Activated CD8-positive, alpha-beta memory T cell treated with anti-CD3 and anti-CD28 coated beads, Interleukin-2, amount 10 ng/mL, durations not matched to agents 7 days and 5 days (primary cell): ENCODE results near the gene AMBRA1. TPM values are rescaled to one million over a fixed set of nuclear protein-coding genes. Genes with fewer than 3 reads are reported as not detected.

Experiments
- ATAC-seq: fragments of 150-1000 bp; cut with Tn5 transposase; one replicate; pipeline ENCODE4 v1.10.0; 2021; ENCODE audit warnings: moderate library complexity
- CTCF ChIA-PET: fragments of 350-600 bp; sonication (Branson Sonifier 250); formaldehyde crosslinking; loops from one replicate; lab custom pipeline; 2021; ENCODE audit warnings: antibody characterized with exemption; lab: Charles Lee
- DNase-seq: peaks from one replicate; pipeline ENCODE4 v3.0.0-alpha.2; 2020
- H3K27ac Mint-ChIP-seq: one replicate; pipeline ENCODE4 v1.8.0; 2021; ENCODE audit warnings: mild to moderate bottlenecking, mixed read lengths
- H3K27me3 Mint-ChIP-seq: one replicate; pipeline ENCODE4 v1.8.0; 2021; ENCODE audit warnings: mixed read lengths
- H3K36me3 Mint-ChIP-seq: one replicate; pipeline ENCODE4 v1.8.0; 2021; ENCODE audit warnings: mild to moderate bottlenecking, mixed read lengths
- H3K4me1 Mint-ChIP-seq: one replicate; pipeline ENCODE4 v1.8.0; 2021; ENCODE audit warnings: mixed read lengths
- H3K4me3 Mint-ChIP-seq: one replicate; pipeline ENCODE4 v1.8.0; 2021; ENCODE audit warnings: mild to moderate bottlenecking, moderate library complexity, mixed read lengths
- H3K9me3 Mint-ChIP-seq: one replicate; pipeline ENCODE4 v1.8.0; 2022; ENCODE audit warnings: low read depth, mixed read lengths
- total RNA-seq, 2 experiments: library from RNA; stranded (reverse); gene quantifications; one replicate each; pipeline ENCODE4 v1.2.3, GENCODE V29; 2021

Gene AMBRA1
- total RNA-seq, 2 experiments from 2014 or later, result 36.1 to 41.9 TPM

DNA sequence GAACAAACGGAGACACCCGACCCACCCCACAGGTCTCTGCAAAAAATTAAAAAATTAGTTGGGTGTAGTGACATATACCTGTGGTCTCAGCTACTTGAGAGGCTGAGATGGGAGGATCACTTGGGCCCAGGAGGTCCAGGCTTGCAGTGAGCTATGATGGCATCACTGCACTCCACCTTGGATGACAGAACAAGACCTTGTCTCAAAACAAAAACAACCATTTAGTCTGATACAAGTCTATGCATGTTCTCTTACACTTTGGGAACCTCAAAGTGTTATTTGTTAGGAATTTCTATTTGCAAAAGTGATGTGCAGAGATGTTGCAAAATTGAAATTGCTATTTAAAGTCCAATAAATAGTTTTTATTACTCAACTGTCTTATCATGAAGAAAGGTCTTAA, 37.9 kb upstream of the AMBRA1 start:
- Mint-ChIP-seq H3K4me1 (peaks cover 13% of the 10 kb centered on the region), H3K27ac (no peak overlapping the region), H3K4me3 (no peak overlapping the region), H3K9me3 (no peaks in the 10 kb centered on the region), H3K27me3 (no peaks in the 10 kb centered on the region), H3K36me3 (peaks cover 8% of the 10 kb centered on the region)
- ATAC-seq (no peak), DNase-seq (no peak)
- CTCF ChIA-PET, result interaction anchor here (1.1 to 3.4 kb wide), 2 partner anchors 14 to 29 kb away, joined by 4 to 15 read pairs; partner anchors contain the start of genes ATG13 and HARBI1

DNA sequence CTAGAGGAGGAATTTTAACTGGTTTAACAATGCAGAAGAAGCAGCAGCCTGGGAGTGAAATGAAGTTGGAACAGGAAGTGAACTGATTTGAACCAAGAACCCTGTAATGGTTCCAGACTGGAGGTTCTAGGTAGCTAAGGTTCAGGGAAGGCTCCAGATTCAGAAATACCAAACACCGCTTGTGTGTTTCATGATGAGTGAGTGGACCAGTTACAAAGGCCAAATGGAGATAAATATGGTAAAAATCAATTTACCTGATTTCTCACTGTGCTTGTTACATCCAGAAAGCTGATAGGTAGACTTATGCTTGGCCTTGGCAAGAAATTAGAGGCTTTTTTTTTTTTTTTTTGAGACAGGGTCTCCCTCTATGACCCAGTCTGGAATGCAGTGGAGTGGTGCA, 36.4 kb upstream of the AMBRA1 start:
- CTCF ChIA-PET, result interaction anchor here (0.6 to 3.4 kb wide), 3 partner anchors 12 to 324 kb away, joined by 3 to 15 read pairs (median 5); partner anchors contain the start of genes ATG13 and HARBI1
- Mint-ChIP-seq H3K36me3 (peaks cover 13% of the 10 kb centered on the region), H3K27ac (no peak overlapping the region), H3K9me3 (no peaks in the 10 kb centered on the region), H3K4me3 (no peak overlapping the region), H3K27me3 (no peaks in the 10 kb centered on the region), H3K4me1 (peaks cover 13% of the 10 kb centered on the region)
- no peak for DNase-seq
- no peak for ATAC-seq

DNA sequence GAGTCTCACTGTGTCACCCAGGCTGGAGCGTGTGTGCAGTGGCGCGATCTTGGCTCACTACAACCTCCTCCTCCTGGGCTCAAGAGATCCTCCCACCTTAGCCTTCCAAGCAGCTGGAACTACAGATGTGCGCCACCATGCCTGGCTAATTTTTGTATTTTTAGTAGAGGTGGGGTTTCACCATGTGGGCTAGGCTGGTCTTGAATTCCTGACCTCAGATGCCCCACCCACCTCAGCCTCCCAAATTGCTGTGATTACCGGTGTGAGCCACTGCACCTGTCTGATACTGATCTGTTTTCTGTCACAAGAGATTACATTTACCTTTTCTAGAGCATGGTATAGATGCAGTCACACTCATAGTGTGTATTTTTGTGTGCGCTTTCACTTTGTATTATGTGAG, 35.1 kb upstream of the AMBRA1 start:
- no peak overlapping the region for H3K4me3 Mint-ChIP-seq
- no peaks in the 10 kb centered on the region for H3K27me3 Mint-ChIP-seq
- peaks cover 18% of the 10 kb centered on the region for H3K36me3 Mint-ChIP-seq
- CTCF ChIA-PET, result no interaction called here
- peaks cover 13% of the 10 kb centered on the region for H3K4me1 Mint-ChIP-seq
- H3K27ac Mint-ChIP-seq, result no peak overlapping the region
- H3K9me3 Mint-ChIP-seq, result no peaks in the 10 kb centered on the region
- DNase-seq (no peak), ATAC-seq (no peak)

DNA sequence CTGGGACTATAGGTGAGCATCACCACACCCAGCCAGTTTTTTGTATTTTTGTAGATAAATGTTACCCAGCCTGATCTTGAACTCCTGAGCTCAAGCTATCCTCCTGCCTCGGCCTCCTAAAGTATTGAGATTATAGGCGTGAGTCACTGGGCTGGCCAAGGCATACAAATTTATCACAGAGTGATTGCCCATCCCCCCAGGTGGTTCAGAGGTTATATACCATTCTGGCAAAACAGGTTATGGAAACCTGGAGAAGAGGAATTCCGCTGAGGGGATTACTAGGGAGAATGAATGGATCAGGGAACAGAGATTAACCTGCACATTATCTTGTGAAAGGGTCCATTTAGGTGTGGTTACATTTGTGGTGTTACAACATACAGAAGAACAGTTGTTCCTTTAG, 31.6 kb upstream of the AMBRA1 start:
- CTCF ChIA-PET, result no interaction called here
- ATAC-seq, result no peak
- Mint-ChIP-seq H3K4me3 (no peak overlapping the region), H3K9me3 (no peaks in the 10 kb centered on the region), H3K27ac (no peak overlapping the region), H3K36me3 (peaks cover 26% of the 10 kb centered on the region), H3K4me1 (peaks cover 17% of the 10 kb centered on the region), H3K27me3 (no peaks in the 10 kb centered on the region)
- DNase-seq, result no peak

DNA sequence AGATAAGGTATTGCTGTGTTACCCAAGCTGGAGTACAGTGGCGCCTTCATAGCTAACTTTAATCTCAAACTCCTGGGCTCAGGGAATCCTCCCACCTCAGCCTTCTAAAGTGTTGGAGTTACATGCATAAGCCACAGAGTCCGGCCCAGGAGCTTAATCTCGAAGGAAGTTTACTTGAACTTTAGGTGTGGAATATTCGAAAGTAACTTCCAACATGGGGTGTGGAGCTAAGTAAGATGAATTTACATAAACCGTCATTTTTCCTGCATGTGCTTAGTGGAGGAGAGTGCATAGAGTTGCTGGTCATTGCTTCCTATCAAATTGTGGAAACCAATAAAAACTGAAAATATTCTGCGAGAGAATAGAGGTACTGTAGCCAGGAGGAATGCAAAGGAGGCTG, 25.0 kb upstream of the AMBRA1 start:
- CTCF ChIA-PET, result interaction anchor here (1.0 to 4.4 kb wide), 16 partner anchors 12 to 269 kb away, joined by 3 to 35 read pairs (median 10); partner anchors contain the start of genes AMBRA1 and CHRM4

DNA sequence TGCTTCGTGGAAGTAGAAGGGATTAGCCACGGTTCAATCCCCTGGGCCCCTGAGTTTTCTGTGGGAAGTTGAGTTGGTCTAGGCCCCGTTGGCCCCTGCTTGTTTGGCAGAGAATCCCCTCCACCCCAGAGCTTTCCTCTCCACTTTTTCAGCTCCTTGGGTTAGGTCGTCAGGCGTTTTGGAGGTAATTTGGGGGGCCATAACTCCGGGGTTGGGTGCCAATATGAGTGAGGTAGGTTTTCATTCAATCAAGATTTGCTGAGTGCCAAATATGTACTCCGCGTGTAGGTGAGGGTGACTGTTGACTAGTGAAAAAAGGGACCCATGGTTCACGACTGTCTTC, 24.1 kb upstream of the AMBRA1 start:
- CTCF ChIA-PET, result interaction anchor here (0.7 to 4.4 kb wide), 21 partner anchors 11 to 379 kb away, joined by 3 to 35 read pairs (median 7); partner anchors contain the start of genes AMBRA1, ARHGAP1, CHRM4 and ZNF408
- Mint-ChIP-seq H3K27me3 (no peaks in the 10 kb centered on the region), H3K9me3 (no peaks in the 10 kb centered on the region), H3K4me3 (peak overlapping the region; percentile 89), H3K4me1 (peaks cover 43% of the 10 kb centered on the region), H3K27ac (peak overlapping the region; percentile 99), H3K36me3 (peaks cover 13% of the 10 kb centered on the region)
- DNase-seq, result no peak
- no peak for ATAC-seq

More for the DNA sequence above, 25.0 kb upstream of the AMBRA1 start:
- peak overlapping the region; percentile 50 for H3K27ac Mint-ChIP-seq
- no peak for ATAC-seq
- no peaks in the 10 kb centered on the region for H3K27me3 Mint-ChIP-seq
- H3K4me3 Mint-ChIP-seq, result peak overlapping the region; percentile 89
- H3K9me3 Mint-ChIP-seq, result no peaks in the 10 kb centered on the region
- peaks cover 13% of the 10 kb centered on the region for H3K36me3 Mint-ChIP-seq
- DNase-seq, result no peak
- peaks cover 43% of the 10 kb centered on the region for H3K4me1 Mint-ChIP-seq

DNA sequence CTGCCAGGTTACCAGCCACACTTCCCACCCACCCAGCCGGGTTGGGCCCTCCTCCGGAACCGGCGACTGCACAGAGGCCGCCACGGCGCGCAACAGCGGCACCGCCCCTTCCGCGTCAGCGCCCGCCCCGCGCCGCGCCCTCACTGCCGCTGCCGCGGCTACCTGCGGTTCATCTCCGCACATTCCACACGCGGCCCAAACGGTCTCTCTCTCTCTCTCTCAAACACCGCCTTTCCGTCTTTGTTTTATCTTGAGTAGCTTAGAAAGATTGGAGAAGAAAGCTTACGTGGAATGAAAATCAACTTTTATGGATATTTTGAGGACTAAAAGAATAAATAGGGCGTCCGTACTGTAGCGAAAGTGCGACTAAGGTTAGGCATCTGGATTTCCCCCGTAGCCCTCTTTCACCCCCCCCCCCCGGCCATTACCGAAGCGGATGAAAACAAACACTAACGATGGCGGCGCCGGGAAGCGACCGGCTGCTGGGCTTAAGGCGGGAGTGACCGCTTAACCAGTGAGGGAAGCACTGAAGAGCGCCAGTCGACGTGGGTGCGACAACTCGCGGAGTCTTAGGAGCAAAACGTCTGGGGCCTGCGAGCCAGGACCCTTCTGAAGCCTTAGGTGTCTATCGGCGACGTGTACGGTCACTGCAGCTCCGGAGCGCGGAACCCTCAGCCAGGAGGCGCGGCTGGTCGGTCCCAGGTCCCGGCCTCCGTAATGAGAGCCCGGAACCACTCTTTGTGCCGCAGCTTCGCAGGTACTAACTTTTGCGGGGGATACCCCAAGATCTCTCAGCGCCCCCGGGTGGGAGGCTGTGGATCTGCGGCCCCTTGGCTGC, 23.5 kb upstream of the AMBRA1 start, which contains the start of the genes ATG13 and HARBI1:
Gene ATG13 (plus strand): TSS at position 420 of the 838 bp plus-strand sequence. CDS start 26,739 bp downstream, outside the sequence.
Gene HARBI1 (minus strand): TSS at position 94 of the 838 bp plus-strand sequence. CDS start 990 bp downstream, outside the sequence.
- H3K27ac Mint-ChIP-seq, result peak within 1 kb of the TSS; percentile 99
- ATAC-seq (peak; percentile 97), DNase-seq (peak; percentile 94)
- H3K4me3 Mint-ChIP-seq, result peak within 1 kb of the TSS; percentile 89
- H3K36me3 Mint-ChIP-seq, result peaks cover 8% of the 10 kb centered on the region
- no peaks in the 10 kb centered on the region for H3K9me3 Mint-ChIP-seq
- H3K4me1 Mint-ChIP-seq, result peaks cover 40% of the 10 kb centered on the region
- CTCF ChIA-PET, result interaction anchor here (0.7 to 4.4 kb wide), 23 partner anchors 10 to 451 kb away, joined by 3 to 35 read pairs (median 6); partner anchors contain the start of genes AMBRA1, ARHGAP1, CHRM4 and ZNF408
- H3K27me3 Mint-ChIP-seq, result no peaks in the 10 kb centered on the region

DNA sequence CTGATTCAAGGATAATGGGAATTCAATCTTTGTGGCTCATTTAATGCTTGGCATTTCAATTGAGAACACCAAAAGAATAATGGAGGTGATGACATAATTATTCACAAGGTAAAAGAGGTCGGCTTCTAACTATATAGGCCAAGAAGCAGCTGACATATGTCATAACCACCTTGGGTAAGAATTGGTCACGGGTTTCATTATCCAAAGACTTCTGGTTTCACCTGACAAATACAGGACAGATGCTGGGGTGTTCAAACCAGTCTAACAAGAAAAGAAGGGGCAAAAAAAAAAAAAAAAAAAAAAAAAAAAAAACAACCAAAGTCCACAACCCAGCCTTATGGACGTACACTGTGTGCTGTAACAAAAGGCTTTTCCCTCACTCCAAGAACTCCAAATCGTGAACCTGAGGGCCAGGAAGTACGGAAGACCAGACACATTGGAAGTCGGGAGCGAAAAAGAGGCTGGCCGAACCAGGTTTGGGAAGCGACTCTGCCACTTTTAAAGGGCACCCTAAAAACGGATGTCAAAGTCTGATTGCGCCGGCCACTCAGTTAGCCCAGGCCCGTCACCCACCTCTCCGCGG, 22.8 kb upstream of the AMBRA1 start:
- Mint-ChIP-seq H3K27me3 (no peaks in the 10 kb centered on the region), H3K9me3 (no peaks in the 10 kb centered on the region), H3K36me3 (peaks cover 7% of the 10 kb centered on the region), H3K27ac (peak overlapping the region; percentile 99), H3K4me3 (peak overlapping the region; percentile 89), H3K4me1 (peaks cover 41% of the 10 kb centered on the region)
- DNase-seq (no peak), ATAC-seq (no peak)
- CTCF ChIA-PET, result interaction anchor here (1.0 to 4.4 kb wide), 14 partner anchors 9 to 452 kb away, joined by 3 to 35 read pairs (median 10); partner anchors contain the start of genes ARHGAP1, CHRM4 and ZNF408

DNA sequence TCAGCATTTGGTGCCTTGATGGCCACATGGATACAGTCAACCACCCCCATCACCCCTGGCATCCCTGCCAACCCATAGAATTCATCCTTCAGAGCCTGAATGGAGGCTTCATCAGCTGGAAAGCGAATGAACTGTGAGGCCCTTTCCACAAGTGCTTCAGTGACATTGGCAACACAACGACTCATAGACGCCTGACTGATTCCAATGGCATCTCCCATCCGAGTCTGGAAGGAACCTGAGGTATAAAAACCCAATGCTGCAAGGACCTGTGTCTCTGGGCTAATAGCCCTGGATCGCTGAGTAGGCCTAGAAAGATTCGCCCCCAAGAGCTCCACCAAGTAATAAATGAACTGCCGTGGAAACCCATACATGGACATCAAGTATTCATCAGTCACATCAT, 21.9 kb upstream of the AMBRA1 start:
- Mint-ChIP-seq H3K27me3 (no peaks in the 10 kb centered on the region), H3K4me3 (peak overlapping the region; percentile 89), H3K36me3 (peaks cover 3% of the 10 kb centered on the region), H3K9me3 (no peaks in the 10 kb centered on the region), H3K27ac (no peak overlapping the region), H3K4me1 (peaks cover 36% of the 10 kb centered on the region)
- ATAC-seq (no peak), DNase-seq (no peak)
- CTCF ChIA-PET, result interaction anchor here (1.2 to 4.4 kb wide), 3 partner anchors 51 to 226 kb away, joined by 3 to 35 read pairs (median 15); partner anchors contain the start of gene CHRM4

DNA sequence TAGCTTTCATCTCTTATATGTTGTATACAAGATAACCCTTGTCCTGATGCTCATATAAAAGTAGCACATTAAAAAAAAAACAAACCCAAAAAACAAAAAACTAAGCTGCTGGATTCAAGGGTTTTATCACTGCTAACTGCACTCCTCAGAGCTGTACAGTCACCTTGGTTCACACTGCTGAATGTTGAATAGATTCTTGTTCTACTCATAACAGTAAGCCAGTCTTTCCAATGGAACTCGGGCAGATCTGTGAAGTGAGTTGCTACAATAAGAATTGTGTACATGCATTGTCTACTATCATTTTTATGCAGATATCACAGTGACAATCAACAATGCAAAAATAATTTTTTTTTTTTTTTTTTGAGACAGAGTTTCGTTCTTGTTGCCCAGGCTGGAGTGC, 18.5 kb upstream of the AMBRA1 start:
- no peak overlapping the region for H3K27ac Mint-ChIP-seq
- no peak for DNase-seq
- H3K9me3 Mint-ChIP-seq, result no peaks in the 10 kb centered on the region
- peaks cover 19% of the 10 kb centered on the region for H3K4me1 Mint-ChIP-seq
- H3K27me3 Mint-ChIP-seq, result no peaks in the 10 kb centered on the region
- no peak for ATAC-seq
- H3K36me3 Mint-ChIP-seq, result no peaks in the 10 kb centered on the region
- CTCF ChIA-PET, result interaction anchor here (0.7 to 1.5 kb wide), 6 partner anchors 10 to 228 kb away, joined by 3 to 5 read pairs (median 4); no protein-coding TSS in a partner anchor
- no peak overlapping the region for H3K4me3 Mint-ChIP-seq

DNA sequence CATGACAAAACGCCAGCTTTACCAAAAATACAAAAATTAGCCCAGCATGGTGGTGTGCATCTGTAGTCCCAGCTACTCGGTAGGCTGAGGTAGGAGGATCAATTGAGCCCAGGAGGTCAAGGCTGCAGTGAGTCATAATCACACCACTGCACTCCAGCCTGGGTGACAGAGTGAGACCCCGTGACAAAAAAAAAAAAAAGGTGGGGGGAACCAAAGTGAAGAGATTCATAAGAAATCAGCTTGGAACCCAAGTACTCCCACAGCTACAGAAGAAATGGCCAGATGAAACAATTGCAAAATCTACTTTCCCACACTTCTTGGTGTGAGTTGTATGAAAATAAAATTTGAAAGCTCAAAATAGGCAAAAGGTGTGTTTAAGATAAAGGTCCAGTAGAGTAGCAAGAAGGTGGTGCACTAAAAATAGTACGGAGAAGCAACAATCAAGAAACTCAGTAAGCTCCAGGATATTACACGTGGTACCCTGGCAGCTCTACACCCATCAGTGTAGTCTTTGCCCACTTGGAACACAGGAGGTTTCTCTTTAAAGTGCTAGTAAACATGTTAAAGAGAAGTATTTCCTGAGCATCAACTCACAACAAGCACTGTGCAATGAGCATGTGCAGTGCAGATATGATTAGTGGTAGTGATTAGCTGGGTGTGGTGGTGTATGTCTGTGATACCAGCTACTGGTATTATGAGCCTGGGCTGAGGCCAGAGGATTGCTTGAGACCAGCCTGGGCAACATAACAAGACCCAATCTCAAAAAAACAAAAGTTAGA, 17.9 kb upstream of the AMBRA1 start:
- peaks cover 19% of the 10 kb centered on the region for H3K4me1 Mint-ChIP-seq
- no peak overlapping the region for H3K27ac Mint-ChIP-seq
- no peaks in the 10 kb centered on the region for H3K27me3 Mint-ChIP-seq
- DNase-seq, result no peak
- H3K9me3 Mint-ChIP-seq, result no peaks in the 10 kb centered on the region
- no peaks in the 10 kb centered on the region for H3K36me3 Mint-ChIP-seq
- CTCF ChIA-PET, result interaction anchor here (0.6 to 1.5 kb wide), 4 partner anchors 11 to 82 kb away, joined by 3 to 5 read pairs (median 4); no protein-coding TSS in a partner anchor
- ATAC-seq, result no peak
- H3K4me3 Mint-ChIP-seq, result no peak overlapping the region

DNA sequence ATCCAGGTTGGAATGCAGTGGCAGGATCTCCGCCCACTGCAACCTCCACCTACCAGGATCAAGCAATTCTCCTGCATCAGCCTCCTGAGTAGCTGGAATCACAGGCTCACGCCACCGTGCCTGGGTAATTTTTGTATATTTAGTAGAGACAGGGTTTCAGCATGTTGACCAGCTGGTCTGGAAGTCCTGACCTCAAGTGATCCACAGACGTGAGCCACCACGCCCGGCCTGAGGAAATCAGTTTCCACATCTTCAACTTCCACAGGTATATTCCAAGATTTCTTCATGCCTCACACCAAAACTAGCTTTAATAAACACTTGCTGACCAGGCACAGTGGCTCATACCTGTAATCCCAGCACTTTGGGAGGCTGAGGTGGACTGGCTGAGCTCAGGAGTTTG, 15.6 kb upstream of the AMBRA1 start:
- H3K36me3 Mint-ChIP-seq, result no peaks in the 10 kb centered on the region
- no peak overlapping the region for H3K4me3 Mint-ChIP-seq
- peaks cover 5% of the 10 kb centered on the region for H3K4me1 Mint-ChIP-seq
- no peaks in the 10 kb centered on the region for H3K9me3 Mint-ChIP-seq
- CTCF ChIA-PET, result no interaction called here
- H3K27ac Mint-ChIP-seq, result no peak overlapping the region
- ATAC-seq (no peak), DNase-seq (no peak)
- H3K27me3 Mint-ChIP-seq, result no peaks in the 10 kb centered on the region
